Epithelial cell of prostate (primary cell): ENCODE measurements around the gene TBX15.

Source experiments
- DNase-seq: peaks from one replicate; pipeline ENCODE4 v3.0.0-alpha.2; 2011; ENCODE audit warnings: low read depth, low spot score
- H3K27ac ChIP-seq: fragments of 450-650 bp; 2 replicates; pipeline ENCODE4 v1.5.1; 2017; ENCODE audit warnings: mild to moderate bottlenecking

The TBX15 gene

GRCh38 chr1:118846443-118846842, 141.7 kb downstream of the TBX15 start:
- no peak for DNase-seq
- H3K27ac ChIP-seq = no peak overlapping the region

GRCh38 chr1:118842452-118843201, 145.5 kb downstream of the TBX15 start:
- no peak for DNase-seq
- no peak overlapping the region for H3K27ac ChIP-seq

GRCh38 chr1:118841521-118841920, 146.6 kb downstream of the TBX15 start:
- no peak for DNase-seq
- no peak overlapping the region for H3K27ac ChIP-seq
